ENCODE measurements around the gene CHMP2A. TPM values are rescaled to one million over a fixed set of nuclear protein-coding genes. Genes with fewer than 3 reads are reported as not detected.

Gene CHMP2A
- total RNA-seq, 4 donors from 2014 or later, result 90.0 to 146 (median 128) TPM

GRCh38 chr19:58519087-58519354 lies 35.9 kb downstream of the CHMP2A start:
- H3K36me3 ChIP-seq, result peaks cover 0 to 27% (median 12%) of the 10 kb centered on the region in 3 donors
- H3K27me3 ChIP-seq, result no peaks in the 10 kb centered on the region
- WGBS, 2 donors, result 0 to 1% methylated on average over 14 of the region's 14 CpGs
- TF ChIP-seq EP300 (IDR thresholded peaks at IDR 0.05), result no peak
- TF ChIP-seq CTCF (IDR thresholded peaks at IDR 0.05), result peak in 1 of 5 experiments; percentile 42
- no peak for TF ChIP-seq POLR2A (IDR thresholded peaks at IDR 0.05)
- peak overlapping the region; percentile 85 to 98 (median 94) for H3K27ac ChIP-seq
- peak overlapping the region; percentile 64 to 88 (median 64) for H3K4me3 ChIP-seq
- peaks cover 3 to 56% (median 20%) of the 10 kb centered on the region in 4 donors for H3K4me1 ChIP-seq
- H3K9me3 ChIP-seq, result no peaks in the 10 kb centered on the region
- DNase-seq (ENCODE audit: low spot score in 2 of 2), result peak; percentile 39 to 54

GRCh38 chr19:58518256-58519086 lies 36.4 kb downstream of the CHMP2A start:
- TF ChIP-seq CTCF (IDR thresholded peaks at IDR 0.05) (peak in 3 of 5 experiments; percentile 11 to 50 (median 33)), POLR2A (IDR thresholded peaks at IDR 0.05) (no peak)
- Histone ChIP-seq H3K27ac (peak overlapping the region; percentile 85 to 98 (median 94)), H3K4me3 (peak overlapping the region; percentile 64 to 88 (median 64)), H3K27me3 (no peaks in the 10 kb centered on the region), H3K4me1 (peaks cover 3 to 62% (median 22%) of the 10 kb centered on the region in 4 donors), H3K36me3 (peaks cover 0 to 33% (median 12%) of the 10 kb centered on the region in 3 donors), H3K9me3 (no peaks in the 10 kb centered on the region)
- WGBS, 2 donors, result 8 to 9% methylated on average over 20 to 22 of the region's 22 CpGs
- no peak for DNase-seq (ENCODE audit: low spot score in 2 of 2)

GRCh38 chr19:58516964-58517833 lies 37.7 kb downstream of the CHMP2A start:
- DNase-seq (ENCODE audit: low spot score in 2 of 2), result no peak
- H3K27ac ChIP-seq, result peak overlapping the region in 1 of 4 donors; percentile 98
- no peaks in the 10 kb centered on the region for H3K9me3 ChIP-seq
- no peak overlapping the region for H3K4me3 ChIP-seq
- peaks cover 3 to 64% (median 23%) of the 10 kb centered on the region in 4 donors for H3K4me1 ChIP-seq
- H3K36me3 ChIP-seq, result peaks cover 0 to 37% (median 12%) of the 10 kb centered on the region in 3 donors
- TF ChIP-seq EP300 (IDR thresholded peaks at IDR 0.05) (no peak), CTCF (IDR thresholded peaks at IDR 0.05) (no peak), POLR2A (IDR thresholded peaks at IDR 0.05) (no peak)
- H3K27me3 ChIP-seq, result no peaks in the 10 kb centered on the region
- WGBS, 2 donors, result 90 to 91% methylated on average over 64 to 65 of the region's 65 CpGs

DNA sequence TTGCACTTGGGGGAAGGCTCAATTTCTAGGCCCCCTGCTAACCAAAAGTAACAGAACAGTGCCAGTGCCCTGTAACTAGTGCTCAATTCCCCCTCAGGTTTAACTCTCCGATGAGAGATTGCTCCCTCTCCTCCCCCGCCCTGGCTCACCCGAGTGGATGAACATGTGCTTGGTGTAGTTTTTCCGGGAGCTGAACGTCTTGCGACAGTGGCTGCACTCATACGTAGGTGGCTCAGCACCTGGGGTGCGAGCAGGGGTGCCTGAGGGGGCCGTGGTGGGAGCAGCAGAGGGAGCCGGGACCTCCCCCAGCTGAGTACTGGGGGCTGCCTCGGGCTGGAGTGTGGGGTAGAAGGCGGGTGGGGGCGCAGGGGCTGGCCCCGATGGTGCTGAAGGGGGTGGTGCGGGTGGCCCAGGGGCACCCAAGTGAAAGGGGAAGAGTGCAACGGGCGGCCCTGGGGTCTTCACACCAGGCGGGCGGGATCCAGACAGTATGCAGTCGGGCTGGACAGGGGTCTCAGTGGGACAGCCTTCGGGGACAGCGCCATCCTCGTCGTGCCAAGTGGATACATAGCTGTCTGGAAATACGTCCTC lies 38.6 kb downstream of the CHMP2A start:
- Histone ChIP-seq H3K4me3 (no peak overlapping the region), H3K27ac (no peak overlapping the region), H3K36me3 (peaks cover 0 to 37% (median 12%) of the 10 kb centered on the region in 3 donors), H3K4me1 (peaks cover 3 to 64% (median 23%) of the 10 kb centered on the region in 4 donors), H3K9me3 (no peaks in the 10 kb centered on the region), H3K27me3 (no peaks in the 10 kb centered on the region)
- DNase-seq (ENCODE audit: low spot score in 2 of 2), result no peak
- WGBS, 2 donors, result 87 to 89% methylated on average over 25 of the region's 25 CpGs
- TF ChIP-seq EP300 (IDR thresholded peaks at IDR 0.05) (no peak), POLR2A (IDR thresholded peaks at IDR 0.05) (no peak), CTCF (IDR thresholded peaks at IDR 0.05) (no peak)
